ENCODE results near the gene PCBP3. TPM values are rescaled to one million over a fixed set of nuclear protein-coding genes. Genes with fewer than 3 reads are reported as not detected.
"Not testable (repeated sequence)": the region's sequence is repeated elsewhere in the genome, so short reads cannot be mapped to it uniquely, and the experiment has no call there.

The PCBP3 gene
- total RNA-seq, 1 donor from 2014 or later, result 3.8 TPM

GRCh38 chr21:45641480-45642035 is 2.0 kb upstream of the PCBP3 start:
- intact Hi-C loops (cut with DNase I), result no loop called here
- DNase-seq (no peak), ATAC-seq (no peak)
- Histone ChIP-seq H3K36me3 (no peaks in the 10 kb centered on the region), H3K27me3 (peaks cover 12% of the 10 kb centered on the region), H3K9me3 (no peaks in the 10 kb centered on the region), H3K4me3 (no peak overlapping the region), H3K4me1 (peaks cover 5% of the 10 kb centered on the region), H3K27ac (no peak overlapping the region)
- TF ChIP-seq, protein P1, sequence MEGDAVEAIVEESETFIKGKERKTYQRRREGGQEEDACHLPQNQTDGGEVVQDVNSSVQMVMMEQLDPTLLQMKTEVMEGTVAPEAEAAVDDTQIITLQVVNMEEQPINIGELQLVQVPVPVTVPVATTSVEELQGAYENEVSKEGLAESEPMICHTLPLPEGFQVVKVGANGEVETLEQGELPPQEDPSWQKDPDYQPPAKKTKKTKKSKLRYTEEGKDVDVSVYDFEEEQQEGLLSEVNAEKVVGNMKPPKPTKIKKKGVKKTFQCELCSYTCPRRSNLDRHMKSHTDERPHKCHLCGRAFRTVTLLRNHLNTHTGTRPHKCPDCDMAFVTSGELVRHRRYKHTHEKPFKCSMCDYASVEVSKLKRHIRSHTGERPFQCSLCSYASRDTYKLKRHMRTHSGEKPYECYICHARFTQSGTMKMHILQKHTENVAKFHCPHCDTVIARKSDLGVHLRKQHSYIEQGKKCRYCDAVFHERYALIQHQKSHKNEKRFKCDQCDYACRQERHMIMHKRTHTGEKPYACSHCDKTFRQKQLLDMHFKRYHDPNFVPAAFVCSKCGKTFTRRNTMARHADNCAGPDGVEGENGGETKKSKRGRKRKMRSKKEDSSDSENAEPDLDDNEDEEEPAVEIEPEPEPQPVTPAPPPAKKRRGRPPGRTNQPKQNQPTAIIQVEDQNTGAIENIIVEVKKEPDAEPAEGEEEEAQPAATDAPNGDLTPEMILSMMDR (IDR thresholded peaks at IDR 0.05), result no peak

- peaks cover 5% of the 10 kb centered on the region for H3K4me1 ChIP-seq
- no peaks in the 10 kb centered on the region for H3K9me3 ChIP-seq
- no peaks in the 10 kb centered on the region for H3K36me3 ChIP-seq
- peak overlapping the region; percentile 26 for H3K4me3 ChIP-seq
- no peak overlapping the region for H3K27ac ChIP-seq
- peaks cover 12% of the 10 kb centered on the region for H3K27me3 ChIP-seq
- TF ChIP-seq, protein P1 (IDR thresholded peaks at IDR 0.05), result no peak
- DNase-seq (no peak), ATAC-seq (peak; percentile 0)
- intact Hi-C loops (cut with DNase I), result no loop called here
Measured at GRCh38 chr21:45642122-45642813, 1.3 kb upstream of the PCBP3 start.

DNA sequence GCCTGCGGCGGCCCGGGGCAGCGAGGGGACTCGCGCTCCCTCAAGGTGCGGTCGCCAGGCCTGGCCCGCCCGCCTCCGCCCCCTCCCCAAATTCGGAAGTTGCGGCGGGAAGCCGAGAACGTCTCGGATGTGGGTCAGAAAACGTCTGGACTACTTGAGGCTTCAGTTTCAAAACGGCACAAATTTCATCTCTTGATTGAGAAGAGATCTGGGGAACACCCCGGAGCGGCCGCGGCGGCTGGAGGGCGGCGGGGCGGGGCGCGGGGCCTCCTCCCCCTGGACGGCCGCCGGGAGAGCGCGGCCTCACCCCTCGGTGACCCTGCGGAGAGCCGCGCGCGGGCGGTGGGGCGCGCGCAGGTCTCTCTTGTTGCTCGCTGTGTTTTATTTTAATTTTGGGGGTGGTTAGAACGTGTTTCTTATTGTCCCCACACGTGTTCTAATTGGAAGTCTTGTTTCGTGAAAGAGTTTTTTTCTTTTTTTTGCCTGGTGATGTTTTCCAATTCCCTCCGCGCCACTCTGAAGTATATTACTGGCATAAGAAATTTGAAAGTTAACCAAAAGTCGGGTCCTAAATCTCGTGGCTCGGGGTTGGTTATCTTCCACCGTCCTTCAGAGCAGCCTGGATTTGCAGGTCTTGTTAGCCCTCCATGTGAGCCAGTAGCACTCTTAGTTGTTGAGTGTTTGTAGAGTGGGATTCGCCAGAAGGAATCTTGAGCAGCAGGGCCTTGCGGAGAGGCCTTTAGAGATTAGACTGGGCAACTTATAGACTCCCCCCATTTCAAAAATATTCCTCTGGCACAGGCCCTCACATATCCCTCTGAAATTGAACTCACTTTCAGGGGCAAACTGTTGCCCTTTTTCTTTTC is 749 bp downstream of the PCBP3 start:
- TF ChIP-seq, protein P1 (IDR thresholded peaks at IDR 0.05), result no peak
- ATAC-seq (no peak), DNase-seq (no peak)
- intact Hi-C loops (cut with DNase I), result no loop called here
- H3K27ac ChIP-seq, result no peak overlapping the region
- peak overlapping the region; percentile 48 for H3K4me3 ChIP-seq
- H3K27me3 ChIP-seq, result peaks cover 12% of the 10 kb centered on the region
- no peaks in the 10 kb centered on the region for H3K9me3 ChIP-seq
- H3K36me3 ChIP-seq, result no peaks in the 10 kb centered on the region
- H3K4me1 ChIP-seq, result peaks cover 5% of the 10 kb centered on the region

- no peak for ATAC-seq
- DNase-seq, result no peak
Measured at GRCh38 chr21:45651921-45652320, 8.4 kb downstream of the PCBP3 start.

DNA sequence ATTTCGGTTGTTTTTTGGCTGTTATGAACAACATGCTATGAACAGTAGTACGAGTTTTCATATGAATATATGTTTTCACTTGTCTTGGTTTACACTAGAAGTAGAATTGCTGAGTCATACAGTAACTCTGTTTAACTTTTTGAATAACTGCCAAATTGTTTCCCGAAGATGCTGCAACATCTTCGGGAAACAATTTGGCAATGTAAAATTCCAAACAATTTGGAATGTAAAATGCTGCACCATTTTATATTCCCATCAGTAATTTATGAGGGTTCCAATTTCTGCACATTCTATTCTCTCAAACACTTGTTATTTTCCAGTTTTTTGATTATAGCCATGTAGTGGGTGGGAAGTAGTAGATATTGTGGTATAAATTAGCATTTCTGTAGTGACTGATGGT is 11.6 kb downstream of the PCBP3 start:
- no peaks in the 10 kb centered on the region for H3K4me1 ChIP-seq
- H3K9me3 ChIP-seq, result no peaks in the 10 kb centered on the region
- no peaks in the 10 kb centered on the region for H3K36me3 ChIP-seq
- no peak for ATAC-seq
- H3K27me3 ChIP-seq, result no peaks in the 10 kb centered on the region
- H3K4me3 ChIP-seq, result no peak overlapping the region
- DNase-seq, result no peak
- intact Hi-C loops (cut with DNase I), result no loop called here
- H3K27ac ChIP-seq, result no peak overlapping the region
- TF ChIP-seq, protein P1 (IDR thresholded peaks at IDR 0.05), result no peak

More at GRCh38 chr21:45651921-45652320, 8.4 kb downstream of the PCBP3 start:
- Histone ChIP-seq H3K4me1 (no peaks in the 10 kb centered on the region), H3K36me3 (no peaks in the 10 kb centered on the region), H3K27me3 (no peaks in the 10 kb centered on the region), H3K27ac (no peak overlapping the region), H3K9me3 (no peaks in the 10 kb centered on the region), H3K4me3 (no peak overlapping the region)
- intact Hi-C loops (cut with DNase I), result no loop called here
- TF ChIP-seq, protein P1 (IDR thresholded peaks at IDR 0.05), result no peak

DNA sequence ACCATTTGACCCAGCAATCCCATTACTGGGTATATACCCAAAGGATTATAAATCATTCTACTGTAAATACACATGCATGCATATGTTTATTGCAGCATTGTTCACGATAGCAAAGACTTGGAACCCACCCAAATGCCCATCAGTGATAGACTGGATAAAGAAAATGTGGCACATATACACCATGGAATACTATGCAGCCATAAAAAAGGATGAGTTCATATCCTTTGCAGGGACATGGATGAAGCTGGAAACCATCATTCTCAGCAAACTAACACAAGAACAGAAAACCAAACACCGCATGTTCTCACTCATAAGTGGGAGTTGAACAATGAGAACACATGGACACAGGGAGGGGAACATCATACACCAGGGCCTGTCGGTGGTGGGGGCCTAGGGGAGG is 12.6 kb downstream of the PCBP3 start:
- ATAC-seq; DNase-seq; H3K27ac ChIP-seq; intact Hi-C loops (cut with DNase I); H3K36me3 ChIP-seq; H3K9me3 ChIP-seq; H3K27me3 ChIP-seq; H3K4me1 ChIP-seq; H3K4me3 ChIP-seq: not testable (repeated sequence)

- intact Hi-C loops (cut with DNase I); ATAC-seq; DNase-seq; H3K4me1 ChIP-seq; H3K27me3 ChIP-seq; H3K9me3 ChIP-seq; H3K36me3 ChIP-seq; H3K4me3 ChIP-seq; H3K27ac ChIP-seq: not testable (repeated sequence)
Measured at GRCh38 chr21:45661913-45662622, 18.5 kb downstream of the PCBP3 start.

DNA sequence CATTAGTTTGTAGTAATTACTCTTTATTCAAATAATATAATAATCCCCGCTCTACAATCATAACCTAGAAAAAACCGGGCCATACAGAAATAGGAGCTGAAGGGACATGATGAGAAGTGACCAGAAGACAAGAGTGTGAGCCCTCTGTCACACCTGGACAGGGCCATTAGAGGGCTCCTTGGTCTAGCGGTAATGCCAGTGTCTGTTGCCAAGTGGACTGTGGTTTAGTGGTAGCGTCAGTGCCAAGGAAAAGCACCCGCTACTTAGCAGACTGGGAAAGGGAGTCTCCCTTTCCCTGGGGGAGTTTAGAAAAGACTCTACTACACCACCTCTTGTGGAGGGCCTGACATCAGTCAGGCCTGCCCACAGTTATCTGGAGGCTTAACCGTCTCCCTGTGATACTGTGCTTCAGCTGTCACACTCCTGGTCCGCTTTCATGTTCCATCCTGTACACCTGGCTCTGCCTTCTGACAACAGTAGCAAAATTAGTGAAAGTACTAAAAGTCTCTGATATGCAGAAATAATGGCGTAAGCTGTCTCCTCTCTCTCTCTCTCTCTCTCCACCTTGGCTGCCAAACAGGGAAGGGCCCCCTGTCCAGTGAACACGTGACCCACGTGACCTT is 19.2 kb downstream of the PCBP3 start:
- ATAC-seq; H3K27me3 ChIP-seq; H3K4me3 ChIP-seq; H3K27ac ChIP-seq; H3K9me3 ChIP-seq; H3K36me3 ChIP-seq; DNase-seq; H3K4me1 ChIP-seq; intact Hi-C loops (cut with DNase I): not testable (repeated sequence)
